Fibroblast of the aortic adventitia (primary cell): ENCODE results near the gene AKT3. TPM values are rescaled to one million over a fixed set of nuclear protein-coding genes. Genes with fewer than 3 reads are reported as not detected.
"Not testable (repeated sequence)": the region's sequence is repeated elsewhere in the genome, so short reads cannot be mapped to it uniquely, and the experiment has no call there.

Experiments
- DNase-seq: peaks from one replicate; pipeline ENCODE4 v3.0.0-alpha.2; 2010; ENCODE audit warnings: low read depth
- H3K4me3 ChIP-seq: 2 replicates; pipeline ENCODE4 v1.5.1; 2011; ENCODE audit warnings: low read depth, mild to moderate bottlenecking, control low read depth, low read length, moderate library complexity
- CTCF ChIP-seq: IDR thresholded peaks from 2 replicates; pipeline ENCODE4 v1.5.1; 2011; ENCODE audit warnings: mild to moderate bottlenecking, low read length, control low read depth, inconsistent platforms; ENCODE audit not compliant: insufficient read depth
- total RNA-seq: library from RNA; depleted of rRNA; stranded (reverse); fragments of >200 nt; gene quantifications from 2 replicates; pipeline ENCODE4 v1.2.3, GENCODE V29; 2012; ENCODE audit warnings: low replicate concordance

The AKT3 gene
- total RNA-seq, 1 donor: 36.6 TPM

- no peak for DNase-seq
- H3K4me3 ChIP-seq: no peak overlapping the region
- TF ChIP-seq CTCF: no peak
These were observed 182.9 kb downstream of the AKT3 start for GRCh38 chr1:243667133-243667532.

GRCh38 chr1:243663651-243664050, 186.4 kb downstream of the AKT3 start:
- no peak for DNase-seq
- H3K4me3 ChIP-seq: no peak overlapping the region
- no peak for TF ChIP-seq CTCF

- not testable (repeated sequence) for DNase-seq, H3K4me3 ChIP-seq
These were observed 187.9 kb downstream of the AKT3 start for GRCh38 chr1:243662169-243662568.

GRCh38 chr1:243658594-243659105, 191.4 kb downstream of the AKT3 start:
- H3K4me3 ChIP-seq: no peak overlapping the region
- no peak for DNase-seq
- TF ChIP-seq CTCF: no peak

- no peak for DNase-seq
- TF ChIP-seq CTCF: no peak
- no peak overlapping the region for H3K4me3 ChIP-seq
These were observed 192.2 kb downstream of the AKT3 start for GRCh38 chr1:243657793-243658192.

GRCh38 chr1:243649530-243649929, 200.5 kb downstream of the AKT3 start:
- H3K4me3 ChIP-seq, DNase-seq: not testable (repeated sequence)

GRCh38 chr1:243646841-243647240, 203.2 kb downstream of the AKT3 start:
- DNase-seq: no peak
- no peak for TF ChIP-seq CTCF

GRCh38 chr1:243645281-243645680, 204.8 kb downstream of the AKT3 start:
- no peak for DNase-seq
- H3K4me3 ChIP-seq: no peak overlapping the region
- no peak for TF ChIP-seq CTCF

More at GRCh38 chr1:243646841-243647240, 203.2 kb downstream of the AKT3 start:
- H3K4me3 ChIP-seq: no peak overlapping the region
